WTC11 (cell line): ENCODE measurements around the gene PCYOX1L.

Source experiments
- CREB1 ChIP-seq: sonication (generic); formaldehyde crosslinking; IDR thresholded peaks from 2 replicates; pipeline ENCODE4 v1.8.0; 2023; ENCODE audit warnings: mild to moderate bottlenecking, missing genetic modification reagents
- NFYB ChIP-seq: sonication (generic); formaldehyde crosslinking; conservative IDR thresholded peaks from 2 replicates; pipeline ENCODE4 v1.8.0; 2022; ENCODE audit warnings: low read depth, missing genetic modification reagents
- USF1 ChIP-seq: sonication (generic); formaldehyde crosslinking; IDR thresholded peaks from 2 replicates; pipeline ENCODE4 v1.8.0; 2022; ENCODE audit warnings: mild to moderate bottlenecking, missing genetic modification reagents
- TF ChIP-seq, protein P1 (sequence below): fragments of 200-600 bp; IDR thresholded peaks from 2 replicates; pipeline ENCODE4 v1.8.0; 2022; ENCODE audit warnings: antibody characterized with exemption
- TF ChIP-seq, protein P2 (sequence below): sonication (generic); formaldehyde crosslinking; IDR thresholded peaks from 2 replicates; pipeline ENCODE4 v1.8.1; 2023; ENCODE audit warnings: mild to moderate bottlenecking, missing genetic modification reagents, moderate library complexity

DNA sequence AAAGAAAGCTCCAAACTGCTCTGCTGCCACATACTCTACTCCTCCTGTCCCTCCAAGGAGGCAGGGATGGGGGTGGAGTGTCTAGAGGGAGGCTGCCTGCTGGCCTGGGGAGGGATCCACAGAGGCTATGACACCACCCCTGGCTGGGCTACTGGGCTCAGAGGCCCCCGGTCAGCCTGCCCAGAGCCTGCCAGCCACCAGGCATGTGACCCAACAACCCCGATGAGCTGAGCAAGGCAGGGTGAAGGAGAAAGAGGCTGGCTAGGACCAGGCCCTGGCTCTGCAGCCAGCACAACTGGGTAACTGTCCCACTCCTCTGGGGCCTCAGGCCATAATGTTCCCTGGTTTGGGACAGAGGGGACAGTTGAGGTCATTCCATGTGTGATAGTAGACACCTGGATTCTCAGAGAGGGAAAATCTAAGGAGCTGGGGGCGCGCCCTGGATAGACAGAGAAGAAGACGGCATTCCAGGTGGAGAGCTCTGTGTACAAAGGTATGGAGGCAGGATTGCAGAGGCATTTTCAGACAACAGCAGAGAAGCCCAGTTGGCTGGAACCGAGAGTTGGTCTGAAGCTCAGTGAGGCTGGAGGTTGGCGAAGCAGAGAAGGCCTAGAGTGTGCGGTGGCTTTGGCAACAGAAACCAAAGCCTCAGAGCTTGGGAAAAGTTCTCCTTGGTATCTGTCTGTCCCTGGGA, 55.1 kb downstream of the PCYOX1L start:
- TF ChIP-seq, protein P1, sequence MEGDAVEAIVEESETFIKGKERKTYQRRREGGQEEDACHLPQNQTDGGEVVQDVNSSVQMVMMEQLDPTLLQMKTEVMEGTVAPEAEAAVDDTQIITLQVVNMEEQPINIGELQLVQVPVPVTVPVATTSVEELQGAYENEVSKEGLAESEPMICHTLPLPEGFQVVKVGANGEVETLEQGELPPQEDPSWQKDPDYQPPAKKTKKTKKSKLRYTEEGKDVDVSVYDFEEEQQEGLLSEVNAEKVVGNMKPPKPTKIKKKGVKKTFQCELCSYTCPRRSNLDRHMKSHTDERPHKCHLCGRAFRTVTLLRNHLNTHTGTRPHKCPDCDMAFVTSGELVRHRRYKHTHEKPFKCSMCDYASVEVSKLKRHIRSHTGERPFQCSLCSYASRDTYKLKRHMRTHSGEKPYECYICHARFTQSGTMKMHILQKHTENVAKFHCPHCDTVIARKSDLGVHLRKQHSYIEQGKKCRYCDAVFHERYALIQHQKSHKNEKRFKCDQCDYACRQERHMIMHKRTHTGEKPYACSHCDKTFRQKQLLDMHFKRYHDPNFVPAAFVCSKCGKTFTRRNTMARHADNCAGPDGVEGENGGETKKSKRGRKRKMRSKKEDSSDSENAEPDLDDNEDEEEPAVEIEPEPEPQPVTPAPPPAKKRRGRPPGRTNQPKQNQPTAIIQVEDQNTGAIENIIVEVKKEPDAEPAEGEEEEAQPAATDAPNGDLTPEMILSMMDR = no peak
- TF ChIP-seq NFYB (CRISPR knock-in tag) (no peak), USF1 (no peak), CREB1 (CRISPR knock-in tag) (no peak)
- TF ChIP-seq, protein P2, sequence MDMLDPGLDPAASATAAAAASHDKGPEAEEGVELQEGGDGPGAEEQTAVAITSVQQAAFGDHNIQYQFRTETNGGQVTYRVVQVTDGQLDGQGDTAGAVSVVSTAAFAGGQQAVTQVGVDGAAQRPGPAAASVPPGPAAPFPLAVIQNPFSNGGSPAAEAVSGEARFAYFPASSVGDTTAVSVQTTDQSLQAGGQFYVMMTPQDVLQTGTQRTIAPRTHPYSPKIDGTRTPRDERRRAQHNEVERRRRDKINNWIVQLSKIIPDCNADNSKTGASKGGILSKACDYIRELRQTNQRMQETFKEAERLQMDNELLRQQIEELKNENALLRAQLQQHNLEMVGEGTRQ = no peak
